ENCODE measurements around the gene BABAM1.

DNA sequence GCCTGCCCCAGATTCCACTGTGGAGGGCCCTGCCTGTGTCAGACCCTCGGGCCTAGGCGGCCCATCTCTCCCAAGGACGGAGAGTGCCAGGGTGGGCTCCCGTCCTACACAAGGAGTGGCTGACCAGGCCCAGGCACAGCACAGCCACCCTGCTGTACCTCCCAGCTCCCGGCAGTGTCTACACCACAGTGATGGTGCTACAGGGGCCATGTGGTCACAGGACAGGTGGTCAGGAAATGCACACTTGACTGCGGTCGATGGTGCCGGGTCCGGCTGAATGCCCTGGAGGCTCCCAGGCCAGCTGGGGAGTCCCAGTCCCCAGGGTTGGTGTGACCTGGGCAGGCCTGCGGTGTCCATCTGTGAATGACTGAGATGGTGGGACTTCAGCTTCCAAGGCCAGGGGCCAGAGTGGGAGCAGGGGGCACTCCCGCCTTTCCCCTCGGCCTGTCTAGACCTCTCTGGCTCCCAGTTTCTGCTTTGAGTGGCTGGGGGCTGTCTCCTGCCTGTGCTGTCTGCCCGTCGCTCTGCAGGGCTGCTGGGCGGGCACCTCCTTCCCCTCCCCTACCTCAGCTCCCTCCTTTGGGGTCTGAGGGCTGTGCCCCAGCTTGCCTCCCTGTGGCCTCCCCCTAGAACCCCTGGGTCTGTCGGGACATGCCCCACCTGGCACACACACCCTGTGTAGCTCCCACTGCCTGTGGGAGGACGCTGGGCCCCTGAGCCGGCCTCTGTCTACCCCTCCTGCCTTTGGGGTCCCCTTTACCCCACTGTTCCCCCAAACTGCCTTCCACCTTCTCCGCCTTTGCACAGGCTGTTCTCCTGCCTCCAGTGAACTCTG is 54.6 kb downstream of the BABAM1 start:
- TF ChIP-seq, protein P1, sequence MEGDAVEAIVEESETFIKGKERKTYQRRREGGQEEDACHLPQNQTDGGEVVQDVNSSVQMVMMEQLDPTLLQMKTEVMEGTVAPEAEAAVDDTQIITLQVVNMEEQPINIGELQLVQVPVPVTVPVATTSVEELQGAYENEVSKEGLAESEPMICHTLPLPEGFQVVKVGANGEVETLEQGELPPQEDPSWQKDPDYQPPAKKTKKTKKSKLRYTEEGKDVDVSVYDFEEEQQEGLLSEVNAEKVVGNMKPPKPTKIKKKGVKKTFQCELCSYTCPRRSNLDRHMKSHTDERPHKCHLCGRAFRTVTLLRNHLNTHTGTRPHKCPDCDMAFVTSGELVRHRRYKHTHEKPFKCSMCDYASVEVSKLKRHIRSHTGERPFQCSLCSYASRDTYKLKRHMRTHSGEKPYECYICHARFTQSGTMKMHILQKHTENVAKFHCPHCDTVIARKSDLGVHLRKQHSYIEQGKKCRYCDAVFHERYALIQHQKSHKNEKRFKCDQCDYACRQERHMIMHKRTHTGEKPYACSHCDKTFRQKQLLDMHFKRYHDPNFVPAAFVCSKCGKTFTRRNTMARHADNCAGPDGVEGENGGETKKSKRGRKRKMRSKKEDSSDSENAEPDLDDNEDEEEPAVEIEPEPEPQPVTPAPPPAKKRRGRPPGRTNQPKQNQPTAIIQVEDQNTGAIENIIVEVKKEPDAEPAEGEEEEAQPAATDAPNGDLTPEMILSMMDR (IDR thresholded peaks at IDR 0.05 in 2 of 3, conservative IDR thresholded peaks at IDR 0.05 in 1 of 3; ENCODE audit: insufficient read depth in 2 of 3, low read depth in 1 of 3, low read length in 3 of 3): no peak
- TF ChIP-seq CBX8 (IDR thresholded peaks at IDR 0.05; ENCODE audit: borderline replicate concordance, extremely low read depth, low read depth, low read length, poor library complexity, severe bottlenecking): no peak

Measured in K562 (cell line).